Lower leg skin (tissue), 3 donors: ENCODE data around the gene PCF11.

Experiments
- POLR2A ChIP-seq, 2 donors: fragments of 450-650 bp; IDR thresholded peaks; one replicate each; pipeline ENCODE4 v1.6.1; 2016 to 2017; ENCODE audit warnings: antibody characterized with exemption in 2 of 2, mild to moderate bottlenecking in 1 of 2, moderate library complexity in 1 of 2
- TF ChIP-seq, protein P1 (sequence below), 3 donors: fragments of 450-650 bp; IDR thresholded peaks; one replicate each; pipeline ENCODE4 v1.5.1; 2016; ENCODE audit warnings: antibody characterized with exemption in 3 of 3, mild to moderate bottlenecking in 3 of 3, moderate library complexity in 2 of 3

DNA sequence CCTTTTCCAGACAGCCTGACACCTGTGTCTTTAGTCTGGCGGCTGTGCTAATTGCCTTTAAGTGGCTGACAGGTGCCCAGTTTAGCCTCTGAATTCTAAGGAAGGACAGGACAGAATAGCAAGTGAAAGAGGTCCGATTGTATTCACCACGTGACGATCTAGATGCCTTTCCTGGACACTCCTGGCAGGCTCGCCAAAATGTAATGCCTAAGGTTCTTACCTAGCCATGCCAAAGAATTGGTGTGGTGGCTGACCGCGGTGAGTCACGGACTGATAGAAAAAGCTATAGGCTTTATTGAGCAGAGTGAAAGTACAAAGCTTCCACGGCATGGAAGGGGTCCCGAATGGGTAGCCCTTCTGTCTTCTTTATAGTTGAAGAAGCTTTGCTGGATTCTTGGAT, 63.3 kb downstream of the PCF11 start:
- TF ChIP-seq, protein P1, sequence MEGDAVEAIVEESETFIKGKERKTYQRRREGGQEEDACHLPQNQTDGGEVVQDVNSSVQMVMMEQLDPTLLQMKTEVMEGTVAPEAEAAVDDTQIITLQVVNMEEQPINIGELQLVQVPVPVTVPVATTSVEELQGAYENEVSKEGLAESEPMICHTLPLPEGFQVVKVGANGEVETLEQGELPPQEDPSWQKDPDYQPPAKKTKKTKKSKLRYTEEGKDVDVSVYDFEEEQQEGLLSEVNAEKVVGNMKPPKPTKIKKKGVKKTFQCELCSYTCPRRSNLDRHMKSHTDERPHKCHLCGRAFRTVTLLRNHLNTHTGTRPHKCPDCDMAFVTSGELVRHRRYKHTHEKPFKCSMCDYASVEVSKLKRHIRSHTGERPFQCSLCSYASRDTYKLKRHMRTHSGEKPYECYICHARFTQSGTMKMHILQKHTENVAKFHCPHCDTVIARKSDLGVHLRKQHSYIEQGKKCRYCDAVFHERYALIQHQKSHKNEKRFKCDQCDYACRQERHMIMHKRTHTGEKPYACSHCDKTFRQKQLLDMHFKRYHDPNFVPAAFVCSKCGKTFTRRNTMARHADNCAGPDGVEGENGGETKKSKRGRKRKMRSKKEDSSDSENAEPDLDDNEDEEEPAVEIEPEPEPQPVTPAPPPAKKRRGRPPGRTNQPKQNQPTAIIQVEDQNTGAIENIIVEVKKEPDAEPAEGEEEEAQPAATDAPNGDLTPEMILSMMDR (IDR thresholded peaks at IDR 0.05), result no peak
- TF ChIP-seq POLR2A (IDR thresholded peaks at IDR 0.05), result no peak
